B cell (primary cell): ENCODE results near the gene HASPIN. TPM values are rescaled to one million over a fixed set of nuclear protein-coding genes. Genes with fewer than 3 reads are reported as not detected.

Source experiments
- ATAC-seq: fragments of 200-7000 bp; cut with Tn5 transposase; one replicate; pipeline ENCODE4 v1.10.0; 2021; ENCODE audit warnings: low read depth, mild to moderate bottlenecking, moderate number of reproducible peaks, moderate library complexity
- CTCF ChIA-PET: fragments of 350-600 bp; sonication (Branson Sonifier 250); formaldehyde crosslinking; loops from one replicate; lab custom pipeline; 2021; ENCODE audit warnings: antibody characterized with exemption, inconsistent platforms; lab: Charles Lee
- POLR2A ChIA-PET: fragments of 350-600 bp; sonication (Branson Sonifier 250); formaldehyde crosslinking; loops from one replicate; lab custom pipeline; 2021; ENCODE audit warnings: antibody characterized with exemption; lab: Charles Lee
- DNase-seq: peaks from one replicate; pipeline ENCODE4 v3.0.0; 2013
- H2AFZ ChIP-seq: 2 replicates; pipeline ENCODE4 v1.6.1; 2012; ENCODE audit warnings: mild to moderate bottlenecking, low read depth, low read length; ENCODE audit not compliant: insufficient read depth, poor library complexity, severe bottlenecking
- H3K27ac ChIP-seq, 2 donors: 1 replicate in 1 of 2; 2 replicates in 1 of 2; pipeline ENCODE4 v1.5.1; 2012 to 2013; ENCODE audit warnings: low read length in 2 of 2, mild to moderate bottlenecking in 2 of 2, moderate library complexity in 1 of 2
- H3K27me3 ChIP-seq, 4 experiments: fragments of 200-600 bp in 1 of 4; sonication (generic) in 1 of 4; replicated peaks in 1 of 4; 1 replicate in 2 of 4; 2 replicates in 2 of 4; pipeline versions ENCODE4 v1.6.1 to v1.7.0; 2013 to 2016; ENCODE audit warnings: low read length in 3 of 4, mild to moderate bottlenecking in 2 of 4, mixed read lengths in 1 of 4, moderate library complexity in 1 of 4; ENCODE audit not compliant: insufficient read depth in 4 of 4, control insufficient read depth in 3 of 4; ENCODE audit errors: control extremely low read depth in 1 of 4
- H3K36me3 ChIP-seq, 2 experiments: replicated peaks in 1 of 2; 1 replicate in 1 of 2; 2 replicates in 1 of 2; pipeline versions ENCODE4 v1.6.1 to v1.7.1; 2013; ENCODE audit warnings: low read length in 1 of 2; ENCODE audit not compliant: insufficient read depth in 2 of 2, control insufficient read depth in 1 of 2; ENCODE audit errors: control extremely low read depth in 1 of 2, extremely low read depth in 1 of 2
- H3K4me1 ChIP-seq, 2 donors: fragments of 200-600 bp in 1 of 2; sonication (generic) in 1 of 2; 1 replicate in 1 of 2; 2 replicates in 1 of 2; pipeline versions ENCODE4 v1.5.1 to v1.6.1; 2013 to 2017; ENCODE audit warnings: low read length in 2 of 2; ENCODE audit not compliant: control insufficient read depth in 2 of 2, insufficient read depth in 2 of 2
- H3K4me2 ChIP-seq: replicated peaks from 2 replicates; pipeline ENCODE3; 2012; ENCODE audit warnings: mild to moderate bottlenecking, low read depth, low read length; ENCODE audit not compliant: poor library complexity, severe bottlenecking
- H3K4me3 ChIP-seq, 5 experiments: fragments of 200-600 bp in 1 of 5; sonication (generic) in 1 of 5; 1 replicate in 3 of 5; 2 replicates in 2 of 5; pipeline versions ENCODE4 v1.5.1 to v1.7.0; 2011 to 2016; ENCODE audit warnings: low read length in 4 of 5, mild to moderate bottlenecking in 4 of 5, low read depth in 2 of 5, control low read depth in 1 of 5, moderate library complexity in 1 of 5; ENCODE audit not compliant: insufficient read depth in 1 of 5; ENCODE audit errors: control extremely low read depth in 1 of 5, extremely low read depth in 1 of 5
- H3K79me2 ChIP-seq: fragments of 200-600 bp; sonication (generic); one replicate; pipeline ENCODE4 v1.6.0; 2016; ENCODE audit warnings: low read length; ENCODE audit not compliant: control insufficient read depth, insufficient read depth
- H3K9ac ChIP-seq: fragments of 200-600 bp; sonication (generic); 2 replicates; pipeline ENCODE4 v1.6.1; 2017; ENCODE audit warnings: mild to moderate bottlenecking, low read length, moderate library complexity
- H3K9me3 ChIP-seq, 3 donors: one replicate each; pipeline versions ENCODE4 v1.6.1 to v1.7.1; 2013; ENCODE audit warnings: low read length in 2 of 3; ENCODE audit not compliant: control insufficient read depth in 2 of 3, insufficient read depth in 1 of 3; ENCODE audit errors: control extremely low read depth in 1 of 3
- H4K20me1 ChIP-seq: 2 replicates; pipeline ENCODE4 v1.6.0; 2012; ENCODE audit warnings: mild to moderate bottlenecking, low read length; ENCODE audit not compliant: insufficient read depth, control insufficient read depth, poor library complexity, severe bottlenecking
- H3K27ac Mint-ChIP-seq: one replicate; pipeline ENCODE4 v1.8.0; 2021; ENCODE audit warnings: mixed read lengths
- H3K27me3 Mint-ChIP-seq: one replicate; pipeline ENCODE4 v1.8.0; 2021; ENCODE audit warnings: mixed read lengths
- H3K4me1 Mint-ChIP-seq: one replicate; pipeline ENCODE4 v1.8.0; 2021; ENCODE audit warnings: mixed read lengths
- H3K4me3 Mint-ChIP-seq: one replicate; pipeline ENCODE4 v1.8.0; 2021; ENCODE audit warnings: mixed read lengths
- H3K9me3 Mint-ChIP-seq: one replicate; pipeline ENCODE4 v1.8.0; 2022; ENCODE audit warnings: mixed read lengths; ENCODE audit not compliant: insufficient read depth
- EZH2 ChIP-seq: IDR thresholded peaks from 2 replicates; pipeline ENCODE4 v1.6.1; 2012; ENCODE audit warnings: borderline replicate concordance, low read depth, mild to moderate bottlenecking, moderate library complexity, low read length; ENCODE audit not compliant: insufficient read depth, poor library complexity, severe bottlenecking
- WGBS: methylation state at CpG from one replicate; pipeline ENCODE4 v1.1.5; 2013; ENCODE audit warnings: missing lambda C conversion rate; ENCODE audit not compliant: insufficient coverage; 5-methylcytosine and 5-hydroxymethylcytosine counted together
- intact Hi-C: fragments of 100-400 bp; cut with micrococcal nuclease; formaldehyde crosslinking; loops from one replicate; pipeline ENCODE4 v1.10.0; 2022
- polyA plus RNA-seq: library from polyadenylated mRNA; depleted of rRNA; stranded (reverse); fragments of >200 nt; gene quantifications from 2 replicates; pipeline ENCODE4 v1.2.3, GENCODE V29; 2012
- total RNA-seq, 2 donors: library from RNA; stranded (reverse); fragments of 120-200 nt in 1 of 2; gene quantifications; 1 replicate in 1 of 2; 2 replicates in 1 of 2; pipeline versions ENCODE4 v1.2.3 to v1.2.4, GENCODE V29; 2013 to 2022
- TF ChIP-seq, protein P1 (sequence below): fragments of 200-600 bp; IDR thresholded peaks from one replicate; pipeline ENCODE4 v1.8.0; 2022; ENCODE audit warnings: antibody characterized with exemption, mild to moderate bottlenecking

HASPIN gene
- total and polyA plus RNA-seq, 2 donors (not counting 1 experiment from before 2014, with no cell fraction given) = 0.28 to 3.1 TPM

DNA sequence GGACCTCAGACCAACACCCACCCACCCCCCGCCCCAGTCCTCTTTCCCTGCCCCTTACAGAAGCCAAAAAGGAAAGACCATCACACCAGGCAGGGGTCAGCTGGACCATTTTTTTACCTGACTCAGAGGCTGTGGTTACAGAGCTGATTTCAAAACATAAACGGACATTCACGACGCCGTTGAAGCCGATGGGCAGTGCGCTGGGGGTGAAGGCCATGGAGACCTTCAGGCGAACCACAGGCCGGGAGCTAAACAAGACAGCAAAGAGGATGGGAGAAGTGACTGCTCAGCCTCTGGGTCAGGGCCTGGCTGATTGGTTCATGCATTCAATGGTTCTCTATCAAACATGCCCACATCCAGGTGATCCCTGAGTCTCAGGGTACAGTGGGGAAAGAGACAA, 24.1 kb downstream of the HASPIN start:
- Histone ChIP-seq H2AFZ (no peak overlapping the region), H3K9ac (no peak overlapping the region), H3K4me2 (no peak overlapping the region), H3K9me3 (no peaks in the 10 kb centered on the region), H4K20me1 (no peaks in the 10 kb centered on the region), H3K79me2 (no peaks in the 10 kb centered on the region), H3K27ac (no peak overlapping the region), H3K36me3 (no peaks in the 10 kb centered on the region), H3K27me3 (no peaks in the 10 kb centered on the region), H3K4me1 (peaks cover 0 to 17% of the 10 kb centered on the region in 2 donors), H3K4me3 (no peak overlapping the region)
- Mint-ChIP-seq H3K27me3 (no peaks in the 10 kb centered on the region), H3K27ac (no peak overlapping the region), H3K4me3 (no peak overlapping the region), H3K9me3 (no peaks in the 10 kb centered on the region), H3K4me1 (peaks cover 23% of the 10 kb centered on the region)
- CTCF ChIA-PET = interaction anchor here (1.1 to 3.6 kb wide), 4 partner anchors 9 to 98 kb away, joined by 5 to 21 read pairs (median 6); partner anchors contain the start of gene NCBP3
- ATAC-seq (no peak), DNase-seq (no peak)
- intact Hi-C loops = no loop called here
- TF ChIP-seq, protein P1, sequence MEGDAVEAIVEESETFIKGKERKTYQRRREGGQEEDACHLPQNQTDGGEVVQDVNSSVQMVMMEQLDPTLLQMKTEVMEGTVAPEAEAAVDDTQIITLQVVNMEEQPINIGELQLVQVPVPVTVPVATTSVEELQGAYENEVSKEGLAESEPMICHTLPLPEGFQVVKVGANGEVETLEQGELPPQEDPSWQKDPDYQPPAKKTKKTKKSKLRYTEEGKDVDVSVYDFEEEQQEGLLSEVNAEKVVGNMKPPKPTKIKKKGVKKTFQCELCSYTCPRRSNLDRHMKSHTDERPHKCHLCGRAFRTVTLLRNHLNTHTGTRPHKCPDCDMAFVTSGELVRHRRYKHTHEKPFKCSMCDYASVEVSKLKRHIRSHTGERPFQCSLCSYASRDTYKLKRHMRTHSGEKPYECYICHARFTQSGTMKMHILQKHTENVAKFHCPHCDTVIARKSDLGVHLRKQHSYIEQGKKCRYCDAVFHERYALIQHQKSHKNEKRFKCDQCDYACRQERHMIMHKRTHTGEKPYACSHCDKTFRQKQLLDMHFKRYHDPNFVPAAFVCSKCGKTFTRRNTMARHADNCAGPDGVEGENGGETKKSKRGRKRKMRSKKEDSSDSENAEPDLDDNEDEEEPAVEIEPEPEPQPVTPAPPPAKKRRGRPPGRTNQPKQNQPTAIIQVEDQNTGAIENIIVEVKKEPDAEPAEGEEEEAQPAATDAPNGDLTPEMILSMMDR = no peak
- no peak for TF ChIP-seq EZH2
- 96% methylated on average over 9 of the region's 9 CpGs for whole genome bisulfite sequencing
- POLR2A ChIA-PET = no interaction called here

DNA sequence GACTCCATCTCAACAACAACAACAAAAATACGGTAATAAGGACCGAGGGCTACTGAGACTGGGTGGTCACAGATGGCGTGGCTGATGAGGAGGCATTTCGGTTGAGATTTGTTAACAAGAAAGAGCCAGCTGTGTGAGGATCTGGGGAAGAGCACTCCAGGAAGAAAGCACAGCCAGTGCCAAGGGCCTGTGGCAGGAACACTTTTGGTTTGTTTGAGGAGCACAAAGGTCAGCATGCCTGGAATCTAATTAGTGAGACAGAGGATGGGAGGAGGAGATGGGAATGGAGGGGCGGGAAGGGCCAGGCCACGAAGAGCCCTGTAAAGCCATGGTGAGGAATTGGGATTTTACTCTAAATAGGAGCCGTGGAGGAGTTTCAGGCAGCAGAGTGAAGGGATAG, 24.9 kb downstream of the HASPIN start:
- ATAC-seq (no peak), DNase-seq (no peak)
- Histone ChIP-seq H2AFZ (no peak overlapping the region), H3K27ac (no peak overlapping the region), H3K79me2 (no peaks in the 10 kb centered on the region), H3K36me3 (no peaks in the 10 kb centered on the region), H3K9me3 (no peaks in the 10 kb centered on the region), H3K4me2 (no peak overlapping the region), H3K27me3 (no peaks in the 10 kb centered on the region), H3K4me3 (no peak overlapping the region), H3K9ac (no peak overlapping the region), H3K4me1 (peaks cover 0 to 17% of the 10 kb centered on the region in 2 donors), H4K20me1 (no peaks in the 10 kb centered on the region)
- Mint-ChIP-seq H3K4me3 (no peak overlapping the region), H3K27me3 (no peaks in the 10 kb centered on the region), H3K27ac (peak overlapping the region; percentile 65), H3K9me3 (no peaks in the 10 kb centered on the region), H3K4me1 (peaks cover 23% of the 10 kb centered on the region)
- WGBS = 97% methylated on average over 6 of the region's 7 CpGs
- intact Hi-C loops = no loop called here
- TF ChIP-seq, protein P1 = no peak
- no peak for TF ChIP-seq EZH2
- ChIA-PET POLR2A (interaction anchor here (0.6 kb wide), 1 partner anchor 16 kb away, joined by 3 read pairs; no protein-coding TSS in a partner anchor), CTCF (interaction anchor here (1.0 to 3.6 kb wide), 2 partner anchors 10 to 78 kb away, joined by 3 to 21 read pairs; no protein-coding TSS in a partner anchor)
